Gastrocnemius medialis (tissue), 4 donors: ENCODE results near the gene OVOL1.

Experiments
- POLR2A ChIP-seq, 2 donors: fragments of 450-650 bp; IDR thresholded peaks; one replicate each; pipeline ENCODE4 v1.6.1; 2017; ENCODE audit warnings: antibody characterized with exemption in 2 of 2, mild to moderate bottlenecking in 2 of 2, moderate library complexity in 2 of 2
- TF ChIP-seq, protein P1 (sequence below), 5 experiments: fragments of 450-650 bp in 3 of 5; fragments of 200-600 bp in 2 of 5; sonication (generic) in 2 of 5; IDR thresholded peaks in 4 of 5; conservative IDR thresholded peaks in 1 of 5; 1 replicate in 4 of 5; 2 replicates in 1 of 5; pipeline ENCODE4 v1.5.1; 2016 to 2019; ENCODE audit warnings: antibody characterized with exemption in 5 of 5, mild to moderate bottlenecking in 3 of 5, moderate library complexity in 3 of 5

DNA sequence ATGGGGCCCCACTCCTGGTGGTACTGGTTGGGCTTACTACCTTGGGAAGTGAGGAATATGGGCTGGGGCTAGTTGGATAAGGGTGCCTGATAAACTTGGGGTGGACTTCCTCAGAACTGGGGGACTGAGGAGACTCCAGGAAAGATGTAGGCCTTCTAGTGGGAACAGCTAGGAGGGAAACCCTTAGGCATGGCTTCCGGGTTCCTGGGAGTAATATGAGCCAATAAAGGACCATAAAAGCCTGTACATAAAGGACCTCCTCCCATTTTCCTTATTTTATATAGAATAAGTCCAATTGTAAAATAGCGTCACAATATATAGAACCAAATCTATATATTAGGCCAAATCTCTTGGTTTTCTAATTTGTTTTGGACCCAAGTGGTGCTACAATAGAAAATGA is 47.8 kb upstream of the OVOL1 start:
- TF ChIP-seq, protein P1, sequence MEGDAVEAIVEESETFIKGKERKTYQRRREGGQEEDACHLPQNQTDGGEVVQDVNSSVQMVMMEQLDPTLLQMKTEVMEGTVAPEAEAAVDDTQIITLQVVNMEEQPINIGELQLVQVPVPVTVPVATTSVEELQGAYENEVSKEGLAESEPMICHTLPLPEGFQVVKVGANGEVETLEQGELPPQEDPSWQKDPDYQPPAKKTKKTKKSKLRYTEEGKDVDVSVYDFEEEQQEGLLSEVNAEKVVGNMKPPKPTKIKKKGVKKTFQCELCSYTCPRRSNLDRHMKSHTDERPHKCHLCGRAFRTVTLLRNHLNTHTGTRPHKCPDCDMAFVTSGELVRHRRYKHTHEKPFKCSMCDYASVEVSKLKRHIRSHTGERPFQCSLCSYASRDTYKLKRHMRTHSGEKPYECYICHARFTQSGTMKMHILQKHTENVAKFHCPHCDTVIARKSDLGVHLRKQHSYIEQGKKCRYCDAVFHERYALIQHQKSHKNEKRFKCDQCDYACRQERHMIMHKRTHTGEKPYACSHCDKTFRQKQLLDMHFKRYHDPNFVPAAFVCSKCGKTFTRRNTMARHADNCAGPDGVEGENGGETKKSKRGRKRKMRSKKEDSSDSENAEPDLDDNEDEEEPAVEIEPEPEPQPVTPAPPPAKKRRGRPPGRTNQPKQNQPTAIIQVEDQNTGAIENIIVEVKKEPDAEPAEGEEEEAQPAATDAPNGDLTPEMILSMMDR (IDR thresholded peaks at IDR 0.05 in 4 of 5, conservative IDR thresholded peaks at IDR 0.05 in 1 of 5): no peak
- TF ChIP-seq POLR2A (IDR thresholded peaks at IDR 0.05): no peak
